OCI-LY3 (cell line): ENCODE results near the gene PTPRJ.

Experiments used
- CTCF ChIP-seq: fragments of 200-600, 300-600 bp; sonication (generic); IDR thresholded peaks from 2 replicates; pipeline ENCODE4 v1.5.1; 2014; ENCODE audit warnings: antibody characterized with exemption, low read length, low read depth
- EZH2phosphoT487 ChIP-seq: fragments of 200-600 bp; shearing (Covaris generic); IDR thresholded peaks from 2 replicates; pipeline ENCODE4 v1.6.1; 2018; ENCODE audit warnings: antibody characterized with exemption, mixed run types, low read depth

GRCh38 chr11:47955061-47955755 lies 25.2 kb upstream of the PTPRJ start:
- TF ChIP-seq CTCF (no peak), EZH2phosphoT487 (no peak)
